ENCODE measurements around the gene ATXN3L.

- TF ChIP-seq CTCF (conservative IDR thresholded peaks at IDR 0.05; ENCODE audit: low read depth, low read length): no peak
- TF ChIP-seq EZH2 (IDR thresholded peaks at IDR 0.05; ENCODE audit: low read length, unreplicated experiment): no peak
Measured at GRCh38 chrX:13290891-13291614, 28.8 kb downstream of the ATXN3L start.

Data from PC-3 (cell line).